Measurements from ENCODE around the gene FAM171A2.
A peak's percentile ranks its signal among the peaks of the same experiment; 100 is the strongest.
"Not testable (repeated sequence)": the region's sequence is repeated elsewhere in the genome, so short reads cannot be mapped to it uniquely, and the experiment has no call there.

The FAM171A2 gene

DNA sequence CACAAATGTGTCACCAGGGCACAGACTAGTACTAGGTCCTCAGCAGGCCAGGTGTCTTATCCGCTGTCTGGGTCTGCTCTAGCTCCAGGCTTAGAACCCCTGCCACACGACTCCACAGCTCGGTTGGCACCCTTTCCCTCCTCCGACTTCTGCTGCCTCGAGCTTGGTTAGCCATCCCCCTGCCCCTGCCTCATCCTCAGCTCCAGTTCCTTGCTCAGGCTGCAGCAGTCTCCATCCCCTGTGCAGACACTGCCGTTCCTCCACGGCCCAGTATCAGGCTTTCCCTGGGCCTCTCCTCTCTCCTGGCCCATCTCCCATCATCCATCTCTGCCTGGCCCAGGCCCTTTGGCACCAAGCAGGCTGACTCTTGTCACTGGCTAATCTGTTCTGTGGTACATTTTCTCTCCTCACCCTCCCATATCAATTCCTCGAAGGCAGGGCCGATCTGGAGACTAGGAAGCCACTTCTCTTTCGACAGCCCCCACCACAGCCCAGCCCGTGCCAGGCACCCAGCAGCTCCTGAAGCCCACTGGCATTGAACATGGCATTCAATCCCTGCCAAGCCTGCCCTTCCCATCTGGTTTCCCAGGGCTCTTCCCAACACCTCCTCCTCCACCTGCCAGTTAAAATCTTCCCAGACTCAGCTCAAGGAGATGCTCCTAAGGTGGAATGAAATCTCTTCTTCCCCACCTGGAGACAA lies 20.0 kb downstream of the FAM171A2 start:
- no peak for DNase-seq

DNA sequence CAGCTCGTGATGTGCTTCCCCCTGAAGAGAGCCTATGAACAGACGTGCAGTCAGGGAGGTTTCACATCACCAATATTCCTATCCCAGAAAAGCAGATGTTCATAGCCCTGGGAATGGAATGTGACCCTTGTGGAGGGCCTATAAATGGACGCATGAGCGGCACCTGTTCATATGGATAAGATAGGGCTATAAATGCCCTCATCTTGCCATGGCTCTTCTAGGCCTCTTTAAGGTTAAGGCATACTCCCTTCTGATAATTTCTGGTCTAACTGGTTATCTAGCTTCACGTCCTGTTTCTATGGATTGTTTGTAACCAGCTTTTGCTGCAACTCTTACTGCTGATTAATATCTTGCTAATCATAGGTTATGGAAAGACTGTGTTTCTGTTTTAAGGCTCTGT lies 23.1 kb downstream of the FAM171A2 start:
- DNase-seq = not testable (repeated sequence)

DNA sequence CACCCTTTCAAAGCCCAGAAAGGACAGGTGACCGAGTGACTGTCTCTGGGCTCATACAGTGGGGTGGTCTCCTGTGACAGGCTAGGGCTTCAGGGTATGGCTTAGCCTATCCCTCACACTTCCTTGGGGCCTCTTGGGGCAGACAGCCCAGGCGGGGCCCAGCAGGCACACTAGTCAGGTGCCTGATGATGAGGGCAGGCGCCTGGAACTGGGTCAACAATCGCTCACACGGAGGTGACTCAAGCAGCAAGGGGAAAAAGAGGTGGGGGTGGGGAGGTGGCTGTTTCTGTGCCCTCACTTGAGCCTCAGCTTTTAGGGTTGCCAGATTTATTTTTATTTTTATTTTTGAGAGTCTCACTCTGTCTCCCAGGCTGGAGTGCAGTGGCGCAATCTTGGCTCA lies 25.0 kb downstream of the FAM171A2 start:
- DNase-seq = no peak

DNA sequence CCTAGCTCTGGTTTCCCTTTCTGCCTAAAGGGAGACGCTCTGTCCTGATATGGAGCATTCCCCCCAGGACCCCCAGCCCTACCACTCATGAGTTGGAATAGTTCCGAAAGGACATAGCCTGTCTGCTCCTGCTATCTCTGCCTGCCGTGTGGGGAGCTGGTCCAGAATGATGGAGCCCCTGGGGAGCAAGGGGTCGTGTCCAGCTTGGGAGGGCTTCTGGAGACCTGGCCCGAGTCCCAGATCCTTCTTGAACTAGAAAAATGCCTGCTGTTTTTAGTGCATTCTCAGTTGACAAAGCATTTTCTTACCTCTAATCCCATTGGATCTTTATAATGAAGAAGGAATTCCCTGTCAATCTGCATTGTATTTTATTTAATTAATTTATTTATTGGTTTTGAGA lies 27.7 kb downstream of the FAM171A2 start:
- DNase-seq = no peak

DNA sequence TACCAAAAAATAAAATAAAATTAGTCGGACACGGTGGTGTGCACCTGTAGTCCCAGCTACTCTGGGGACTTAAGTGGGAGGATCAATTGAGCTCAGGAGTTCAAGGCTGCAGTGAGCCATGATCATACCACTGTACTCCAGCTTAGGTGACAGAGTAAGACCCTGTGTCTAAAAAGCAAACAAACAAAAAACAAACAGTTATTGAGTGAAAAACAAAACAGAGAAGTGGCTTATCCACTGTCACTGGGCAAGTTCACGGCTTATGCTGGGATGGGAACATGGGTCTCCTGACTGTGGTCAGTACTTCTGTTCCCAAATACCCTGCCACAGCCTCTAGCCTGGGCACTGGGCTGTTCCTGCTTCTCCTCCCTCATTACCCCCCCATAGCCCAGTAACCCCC lies 28.1 kb downstream of the FAM171A2 start:
- DNase-seq = no peak

DNA sequence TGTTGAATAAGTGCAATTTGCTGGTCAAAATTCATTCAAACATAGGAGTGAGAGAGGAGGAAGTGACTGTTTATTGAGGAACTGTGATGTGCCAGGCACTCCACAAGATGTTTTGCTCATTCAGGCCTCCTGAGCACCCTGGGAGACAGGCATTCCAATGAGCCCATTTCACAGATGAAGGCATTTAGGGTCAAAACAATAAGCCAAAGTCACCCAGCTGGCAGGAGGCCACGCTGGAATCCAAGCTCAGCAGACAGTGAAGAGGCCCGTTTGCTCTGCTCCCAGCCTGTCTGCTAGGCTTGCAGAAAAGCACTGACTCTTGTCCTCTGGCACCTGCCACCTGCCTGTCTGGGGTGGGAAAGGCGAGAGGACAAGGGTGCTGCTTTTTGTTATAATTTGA lies 28.9 kb downstream of the FAM171A2 start:
- no peak for DNase-seq

DNA sequence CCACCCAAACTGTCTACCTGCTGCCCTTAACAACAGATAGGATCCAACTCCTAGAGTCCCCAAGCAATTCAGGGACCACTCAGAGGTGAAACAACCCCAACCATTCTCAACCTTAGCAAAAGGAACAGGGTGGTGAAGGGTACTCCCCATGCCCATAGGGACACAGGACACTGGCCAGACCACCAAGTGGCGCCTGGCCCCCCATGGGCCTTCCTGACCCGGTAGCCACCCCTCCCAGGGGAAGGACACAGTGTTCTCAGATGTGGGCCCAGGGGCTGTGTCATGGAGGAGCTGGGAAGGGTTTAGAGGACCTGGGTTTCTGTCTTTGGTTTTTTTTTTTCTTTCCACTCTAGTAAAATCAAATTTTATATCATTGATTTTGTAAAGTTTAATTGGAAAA lies 29.3 kb downstream of the FAM171A2 start:
- DNase-seq = no peak

DNA sequence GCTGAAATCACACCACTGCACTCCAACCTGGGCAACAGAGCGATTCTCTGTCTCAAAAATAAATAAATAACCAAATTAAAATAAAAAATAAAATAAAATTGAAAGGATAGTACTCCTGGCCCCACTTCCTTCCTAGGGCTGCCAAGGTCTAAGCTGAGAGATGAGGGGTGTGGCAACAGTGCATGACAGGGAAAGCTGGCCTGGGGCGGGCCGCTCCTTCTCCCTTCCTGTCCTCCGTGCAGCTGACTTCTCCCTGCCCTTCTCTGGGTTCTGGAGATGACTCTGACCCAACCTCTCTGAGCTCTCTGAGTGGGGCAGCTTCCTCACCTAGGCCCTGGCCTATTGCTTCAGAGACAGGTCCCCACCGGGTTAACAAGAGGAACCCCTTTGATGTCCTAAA lies 30.3 kb downstream of the FAM171A2 start:
- no peak for DNase-seq

DNA sequence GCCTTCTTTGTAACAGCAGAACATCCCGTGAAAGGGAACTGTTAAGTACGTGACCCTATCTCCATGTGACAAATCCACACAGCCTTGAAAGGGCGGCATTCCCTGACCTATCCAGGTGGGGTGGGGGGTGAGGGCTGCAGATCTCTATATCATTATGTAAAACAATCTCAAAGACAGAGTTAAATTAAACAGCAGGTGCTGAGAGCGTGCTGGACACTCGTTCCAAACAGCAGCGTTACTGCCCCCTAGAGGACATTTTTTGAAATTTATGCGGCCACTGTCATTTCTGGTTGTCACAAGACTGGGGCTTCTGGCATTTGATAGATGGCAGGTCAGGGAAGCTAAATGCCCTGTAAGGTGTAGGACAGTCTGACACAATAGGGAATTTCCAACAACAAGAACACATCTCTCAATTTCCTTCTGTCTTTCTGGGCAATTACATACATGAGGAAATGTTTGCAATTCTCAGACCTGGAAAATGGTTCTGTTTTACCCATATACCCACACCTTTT lies 32.3 kb downstream of the FAM171A2 start:
- peak; percentile 41 for DNase-seq

DNA sequence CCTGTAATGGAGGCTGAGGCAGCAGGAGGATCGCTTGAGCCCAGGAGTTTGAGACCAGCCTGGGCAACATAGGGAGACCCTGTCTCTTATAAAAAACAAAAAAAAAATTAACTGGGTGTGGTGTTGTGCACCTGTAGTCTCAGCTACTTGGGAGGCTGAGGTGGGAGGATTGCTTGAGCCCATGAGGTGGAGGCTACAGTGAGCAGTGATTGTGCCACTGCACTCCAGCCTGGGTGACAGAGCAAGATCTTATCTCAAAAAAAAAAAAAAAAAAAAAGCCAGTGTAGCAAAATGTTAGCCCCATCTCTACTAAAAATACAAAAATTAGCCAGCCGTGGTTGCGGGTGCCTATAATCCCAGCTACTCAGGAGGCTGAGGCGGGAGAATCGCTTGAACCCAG lies 33.4 kb downstream of the FAM171A2 start:
- not testable (repeated sequence) for DNase-seq

DNA sequence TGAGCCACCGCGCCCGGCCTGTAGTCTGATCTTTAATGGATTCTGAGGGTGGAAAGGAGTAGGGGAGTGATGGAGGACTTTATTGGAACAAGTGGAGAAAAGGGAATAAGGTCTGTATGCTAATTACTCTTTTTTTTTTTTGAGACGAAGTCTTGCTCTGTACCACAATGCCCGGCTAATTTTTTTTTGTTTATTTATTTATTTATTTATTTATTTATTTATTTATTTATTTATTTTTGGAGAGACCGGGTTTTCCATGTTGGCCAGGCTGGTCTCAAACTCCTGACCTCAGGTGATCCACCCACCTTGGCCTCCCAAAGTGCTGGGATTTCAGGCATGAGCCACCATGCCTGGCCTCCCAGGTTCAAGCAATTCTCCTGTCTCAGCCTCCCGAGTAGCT lies 34.1 kb downstream of the FAM171A2 start:
- not testable (repeated sequence) for DNase-seq

DNA sequence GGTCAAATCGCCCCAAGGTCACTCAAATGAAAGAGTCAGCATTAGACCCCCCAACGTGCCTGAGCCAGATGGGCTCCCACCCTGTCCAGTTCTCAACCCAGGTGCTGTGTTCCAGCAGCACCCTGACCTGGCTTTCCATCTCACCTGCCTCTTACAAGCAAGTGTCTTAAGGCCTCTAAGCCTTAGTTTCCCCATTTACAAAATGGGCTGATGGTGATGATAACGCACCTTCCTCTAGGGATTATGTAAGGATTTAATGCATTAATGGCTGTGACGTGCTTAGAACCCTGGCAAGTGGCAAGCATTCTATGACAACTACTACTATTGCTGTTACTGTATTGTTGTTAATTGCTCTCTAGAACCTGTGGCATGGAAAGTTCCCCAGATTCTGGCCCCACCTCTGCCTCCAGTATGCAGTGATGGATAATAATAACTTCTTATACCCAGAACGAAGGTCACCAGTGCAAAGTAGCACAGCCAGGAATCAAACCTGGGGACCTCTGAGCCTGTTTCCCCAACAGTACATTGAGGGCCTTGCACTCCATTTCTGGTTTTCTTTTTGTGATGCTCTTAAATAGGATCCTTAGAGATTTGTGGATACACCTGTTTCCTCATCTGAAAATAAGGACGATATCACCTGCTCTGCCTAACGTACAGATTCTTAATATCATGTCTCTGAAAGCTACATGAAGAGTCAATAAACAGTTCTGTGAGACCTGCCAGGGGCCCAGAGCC lies 35.8 kb downstream of the FAM171A2 start:
- no peak for DNase-seq

DNA sequence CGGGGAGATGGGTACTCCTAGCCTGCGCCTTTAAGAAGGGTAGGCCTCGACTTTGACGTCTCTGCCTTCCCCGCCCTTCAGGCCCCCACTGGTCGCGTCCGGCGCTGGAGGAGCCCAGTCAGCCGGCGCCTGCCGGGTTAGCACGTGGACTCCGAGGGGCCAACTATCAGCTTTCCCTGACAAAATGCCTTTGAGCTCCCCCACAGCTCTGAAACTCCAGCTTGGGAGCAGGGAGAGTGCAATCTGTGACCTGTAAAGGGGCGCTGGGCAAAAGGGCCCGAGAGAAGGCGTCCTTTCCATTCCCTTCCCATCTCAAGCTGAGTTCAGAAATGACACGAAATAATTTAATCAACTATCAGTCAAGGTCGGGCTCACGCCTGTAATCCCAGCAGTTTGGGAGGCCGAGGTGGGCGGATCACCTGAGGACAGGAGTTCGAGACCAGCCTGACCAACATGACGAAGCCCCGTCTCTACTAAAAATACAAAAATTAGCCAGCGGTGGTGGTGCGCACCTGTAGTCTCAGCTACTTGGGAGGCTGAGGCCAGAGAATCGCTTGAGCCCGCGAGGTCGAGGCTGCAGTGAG lies 36.7 kb downstream of the FAM171A2 start:
- peak; percentile 94 for DNase-seq

DNA sequence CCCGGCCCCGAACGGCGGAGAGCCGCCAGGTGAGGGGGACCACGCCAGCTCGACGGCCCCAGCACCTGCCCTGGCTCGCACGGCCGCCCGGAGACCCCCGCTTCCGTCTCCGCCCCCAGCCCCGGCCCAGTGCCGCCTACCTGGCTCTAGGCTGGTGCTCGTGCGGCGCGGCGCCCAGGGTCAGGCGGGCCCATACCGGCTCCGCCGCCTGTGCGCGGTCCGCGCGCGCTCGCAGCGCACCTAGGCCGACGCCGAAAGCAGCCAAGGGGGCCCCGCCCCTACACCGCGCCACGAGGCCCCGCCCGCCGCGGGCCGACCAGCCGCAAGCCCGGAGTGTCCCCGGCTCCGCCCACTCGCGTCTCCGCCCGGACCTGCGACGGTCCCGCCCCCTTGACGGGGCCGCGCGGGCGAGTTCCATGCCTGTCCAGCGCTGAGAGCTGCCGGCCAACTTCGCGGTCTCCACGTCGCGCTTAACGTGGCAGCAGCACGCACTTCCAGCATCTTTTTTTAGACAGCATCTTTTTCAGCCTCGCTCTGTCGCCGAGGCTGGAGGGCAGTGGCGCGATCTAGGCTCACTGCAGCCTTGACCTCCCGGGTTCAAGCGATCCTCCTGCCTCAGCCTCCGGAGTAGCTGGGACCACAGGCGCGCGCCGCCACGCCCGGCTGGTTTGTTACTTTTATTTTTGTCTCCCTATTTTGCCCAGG lies 38.9 kb downstream of the FAM171A2 start, which contains the start of gene SLC25A39:
Gene SLC25A39, minus strand, starts transcription at position 253 of the 705 bp plus-strand sequence. CDS start 1,261 bp downstream, outside the sequence.
- DNase-seq = peak; percentile 88

DNA sequence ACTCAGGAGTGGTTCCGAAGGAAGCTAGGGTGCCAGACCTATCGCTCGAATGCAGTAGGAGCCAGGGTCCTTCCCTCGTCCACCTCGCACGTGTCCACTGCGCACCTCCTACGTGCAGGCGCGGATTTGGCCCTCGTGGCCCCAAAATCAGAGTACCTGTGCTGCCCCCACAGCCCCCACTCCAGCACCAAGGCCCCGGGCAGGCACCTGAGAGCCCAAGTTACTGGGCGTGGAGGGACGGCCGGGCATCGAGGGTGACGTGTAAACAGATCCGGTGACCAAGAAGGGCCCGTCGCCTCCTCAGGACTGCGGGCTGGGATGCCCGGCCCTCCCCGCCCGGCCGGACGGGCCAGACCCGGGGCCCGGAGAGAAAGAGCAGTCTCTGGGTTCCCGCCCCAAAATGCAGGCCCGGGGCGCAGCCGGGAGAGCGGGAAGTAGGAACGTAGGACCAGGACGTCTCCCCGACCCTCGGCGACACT lies 39.5 kb downstream of the FAM171A2 start:
- DNase-seq = no peak

DNA sequence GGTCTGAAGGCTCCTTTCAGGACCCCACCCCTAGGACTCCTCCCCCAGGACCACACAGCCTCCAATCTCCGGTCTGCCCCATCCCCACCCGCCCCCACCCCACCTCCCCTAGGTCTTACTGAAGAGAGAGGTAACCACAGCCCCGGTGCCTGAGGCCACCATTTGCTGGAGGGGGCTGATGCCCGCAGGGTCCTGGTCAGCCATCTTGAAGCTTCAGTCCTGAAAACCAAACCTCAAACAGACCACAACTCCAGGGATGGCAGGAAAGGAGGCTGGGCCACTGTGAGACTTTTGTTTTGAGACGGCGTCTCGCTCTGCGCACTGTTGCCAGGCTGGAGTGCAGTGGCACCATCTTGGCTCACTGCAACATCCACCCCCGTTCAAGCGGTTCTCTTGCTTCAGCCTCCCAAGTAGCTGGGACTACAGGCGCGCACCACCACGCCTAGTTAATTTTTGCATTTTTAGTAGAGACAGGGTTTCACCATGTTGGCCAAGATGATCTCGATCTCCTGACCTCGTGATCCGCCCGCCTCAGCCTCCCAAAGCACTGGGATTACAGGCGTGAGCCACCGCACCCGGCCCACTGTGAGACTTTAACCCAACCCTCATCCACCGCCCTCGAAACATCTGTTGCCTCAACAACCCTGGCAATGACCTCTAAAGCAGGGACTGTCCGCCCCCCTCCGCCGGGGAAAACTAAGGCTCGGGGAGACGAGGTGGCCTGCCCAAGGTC lies 40.1 kb downstream of the FAM171A2 start:
- DNase-seq = no peak

DNA sequence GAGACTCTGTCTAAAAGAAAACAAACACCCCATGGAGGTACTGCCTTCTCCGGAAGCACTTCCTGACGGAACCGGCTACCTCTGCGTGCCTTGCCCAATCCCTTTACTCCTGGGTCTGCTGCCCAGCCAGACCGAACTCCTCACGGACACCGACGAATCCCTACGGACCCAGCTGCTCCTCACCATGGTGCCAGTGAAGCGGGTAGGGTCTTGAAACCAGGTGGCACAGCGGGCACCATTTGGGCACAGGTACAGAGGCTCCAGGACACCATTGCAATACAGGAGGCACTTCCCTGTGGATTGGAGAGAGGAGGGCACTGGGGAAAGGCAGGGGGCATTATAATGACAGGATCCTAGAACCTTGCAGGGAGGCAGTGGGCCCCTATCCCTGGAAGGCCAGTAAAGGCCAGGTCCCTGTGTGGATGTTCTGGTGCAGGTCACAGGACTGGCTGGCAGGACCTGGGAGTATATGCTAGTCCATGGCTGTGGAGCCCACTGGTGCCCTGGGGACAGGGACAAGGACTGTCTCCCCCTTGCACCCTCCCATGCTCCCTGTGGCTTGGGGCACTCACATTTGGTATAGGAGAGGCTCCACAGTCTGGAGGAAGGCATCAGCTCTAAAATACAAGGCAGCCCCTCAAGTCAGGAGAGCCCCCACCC lies 41.3 kb downstream of the FAM171A2 start:
- no peak for DNase-seq

DNA sequence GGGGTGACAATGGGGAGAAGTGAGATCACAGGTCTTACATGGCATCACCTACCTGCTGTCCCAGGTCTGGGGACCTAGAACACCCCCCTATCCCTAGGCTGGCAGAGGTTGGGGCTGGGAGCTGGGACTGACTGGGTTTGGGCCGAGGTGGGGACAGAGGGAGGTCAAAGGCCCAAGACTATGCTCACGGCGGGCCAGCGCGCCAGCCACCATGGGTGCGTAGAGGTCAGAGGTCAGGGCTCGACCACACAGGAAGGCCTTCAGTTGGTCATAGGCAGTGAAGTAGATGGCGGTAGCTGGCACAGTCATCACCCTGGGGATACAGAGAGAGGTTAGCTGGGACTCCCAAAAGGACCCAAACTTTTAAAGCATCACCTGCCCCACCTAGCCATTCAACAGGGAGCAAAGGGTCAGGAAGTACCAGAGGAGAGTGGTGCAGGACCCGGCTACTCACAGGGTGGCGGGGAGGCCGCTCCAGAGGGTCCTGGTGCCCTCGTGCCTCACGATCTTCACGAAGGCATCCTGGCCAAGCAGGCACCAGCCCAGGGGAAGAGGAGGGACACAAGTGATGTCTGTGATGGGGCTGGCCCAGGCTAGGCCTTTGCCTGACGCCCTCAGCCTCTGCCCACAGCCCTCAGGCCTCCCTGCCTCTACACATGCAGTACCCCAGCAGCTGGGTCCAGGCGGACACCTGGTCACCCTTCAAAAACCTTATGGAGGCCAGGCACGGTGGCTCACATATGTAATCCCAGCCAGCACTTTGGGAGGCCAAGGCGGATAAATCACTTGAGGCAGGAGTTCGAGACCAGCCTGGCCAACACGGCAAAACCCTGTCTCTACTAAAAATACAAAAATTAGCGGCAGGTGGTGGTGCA lies 42.2 kb downstream of the FAM171A2 start:
- DNase-seq = no peak

DNA sequence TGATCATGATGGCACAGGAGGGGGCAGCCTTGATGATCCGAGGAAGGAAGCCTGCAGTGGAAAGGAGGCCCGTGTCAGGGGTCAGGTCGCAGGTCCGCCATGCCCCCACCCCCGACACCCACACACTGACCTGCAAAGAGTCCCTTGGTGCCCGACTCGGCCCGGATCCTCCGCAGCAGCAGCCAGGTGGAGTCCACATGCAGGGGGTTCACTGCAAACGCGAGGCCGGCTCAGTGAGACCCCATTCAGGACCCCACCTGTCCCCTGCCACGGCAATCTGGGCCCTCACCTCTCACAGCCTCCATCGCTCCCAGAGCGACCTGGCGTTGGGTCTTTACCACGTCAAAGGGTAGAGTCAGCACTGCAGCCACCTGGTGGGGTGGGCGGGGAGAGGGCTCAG lies 43.6 kb downstream of the FAM171A2 start:
- DNase-seq = no peak

DNA sequence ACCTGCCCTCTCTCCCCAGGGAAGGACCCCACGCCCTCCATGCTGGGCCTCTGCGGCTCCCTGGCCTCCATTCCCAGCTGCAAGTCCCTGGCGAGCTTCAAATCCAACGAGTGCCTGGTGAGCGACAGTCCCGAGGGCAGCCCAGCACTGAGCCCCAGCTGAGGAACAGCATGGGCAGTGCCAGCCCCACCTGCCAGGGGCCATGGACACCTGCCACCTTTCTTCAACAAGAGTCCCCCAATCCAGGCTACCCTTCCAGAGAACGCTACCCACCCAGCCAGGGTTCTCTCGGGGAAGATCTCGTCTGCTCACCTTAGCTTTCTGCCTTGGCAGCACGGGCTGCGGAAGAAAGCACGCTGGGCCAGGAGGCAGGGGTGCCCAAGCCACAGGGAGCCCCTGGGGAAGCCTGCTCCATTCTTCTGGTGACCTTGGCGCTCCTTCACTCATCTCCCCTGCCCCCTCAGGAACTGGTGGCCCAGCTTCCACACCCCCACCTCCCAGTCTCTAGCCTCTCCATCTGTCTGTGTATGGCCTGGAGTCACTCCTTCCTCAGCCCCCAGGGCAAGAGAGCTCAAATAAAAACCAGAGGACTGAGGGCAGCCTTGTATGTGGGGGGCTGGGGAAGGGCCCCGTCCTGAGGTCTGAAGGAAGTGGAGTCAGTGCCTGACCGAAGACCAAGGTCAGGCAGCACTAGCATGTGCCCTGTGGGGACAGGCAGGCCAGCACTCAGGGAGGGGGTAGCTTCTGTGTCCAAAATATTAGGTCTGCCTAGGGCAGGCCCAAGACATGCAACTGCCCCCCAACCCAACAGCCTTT lies 45.4 kb downstream of the FAM171A2 start:
- DNase-seq = no peak

All from stimulated activated naive CD4-positive, alpha-beta T cell treated with Interleukin-2 at 50 U/mL for 16 hours (primary cell).